OCI-LY7 (cell line): ENCODE measurements around the gene NINJ1. TPM values are rescaled to one million over a fixed set of nuclear protein-coding genes. Genes with fewer than 3 reads are reported as not detected.
A peak's percentile ranks its signal among the peaks of the same experiment; 100 is the strongest.

Experiments used
- BruUV-seq: library from RNA; stranded (reverse); fragments of 400-500 nt; replicated peaks from 2 replicates; lab custom pipeline; 2021; lab: Mats Ljungman, UMichigan
- CTCF ChIA-PET: fragments of 300-600 bp; sonication (Branson Sonifier 250); formaldehyde crosslinking; loops from one replicate; lab custom pipeline; 2022; ENCODE audit warnings: antibody characterized with exemption; ENCODE audit not compliant: unreplicated experiment; lab: Charles Lee
- POLR2A ChIA-PET: fragments of 300-600 bp; sonication (Branson Sonifier 250); formaldehyde crosslinking; loops from one replicate; lab custom pipeline; 2022; ENCODE audit warnings: antibody characterized with exemption; lab: Charles Lee
- DNase-seq: peaks from one replicate; pipeline ENCODE4 v3.0.0-alpha.2; 2015; ENCODE audit warnings: low spot score
- H2AFZ ChIP-seq: fragments of 200-600 bp; sonication (generic), shearing (Covaris generic); 2 replicates; pipeline ENCODE4 v1.6.1; 2014; ENCODE audit warnings: mild to moderate bottlenecking, antibody characterized with exemption, low read length, moderate library complexity
- H3K27ac ChIP-seq: fragments of 200-600 bp; sonication (generic); 2 replicates; pipeline ENCODE4 v1.5.1; 2014; ENCODE audit warnings: mixed run types, low read depth, mild to moderate bottlenecking, moderate library complexity, low read length, inconsistent platforms; ENCODE audit not compliant: poor library complexity, severe bottlenecking
- H3K36me3 ChIP-seq: fragments of 200-600 bp; sonication (generic); 2 replicates; pipeline ENCODE4 v1.6.1; 2014; ENCODE audit warnings: mild to moderate bottlenecking, antibody characterized with exemption, low read length, moderate library complexity, mixed read lengths; ENCODE audit not compliant: insufficient read depth
- H3K4me1 ChIP-seq: fragments of 200-600 bp; sonication (generic); 2 replicates; pipeline ENCODE4 v1.5.1; 2014; ENCODE audit warnings: mild to moderate bottlenecking, low read length; ENCODE audit not compliant: insufficient read depth, poor library complexity, severe bottlenecking
- H3K4me2 ChIP-seq: fragments of 200-600 bp; sonication (generic); 2 replicates; pipeline ENCODE4 v1.6.1; 2014; ENCODE audit warnings: mild to moderate bottlenecking, low read length
- H3K4me3 ChIP-seq: fragments of 200-600 bp; sonication (generic); 2 replicates; pipeline ENCODE4 v1.5.1; 2014; ENCODE audit warnings: mild to moderate bottlenecking, low read depth, low read length; ENCODE audit not compliant: poor library complexity, severe bottlenecking
- H3K79me2 ChIP-seq: fragments of 200-600 bp; sonication (generic); 2 replicates; pipeline ENCODE4 v1.6.1; 2016; ENCODE audit warnings: low read depth, mild to moderate bottlenecking, low read length, moderate library complexity, mixed read lengths; ENCODE audit not compliant: insufficient read depth
- H3K9me2 ChIP-seq: fragments of 200-600 bp; sonication (generic); 2 replicates; pipeline ENCODE4 v1.6.1; 2016; ENCODE audit warnings: mild to moderate bottlenecking, low read length, mixed read lengths; ENCODE audit not compliant: insufficient read depth
- H3K9me3 ChIP-seq: fragments of 200-600 bp; sonication (generic); 2 replicates; pipeline ENCODE4 v1.6.1; 2014; ENCODE audit warnings: mild to moderate bottlenecking, mixed run types, low read length, mixed read lengths
- H4K20me1 ChIP-seq: fragments of 200-600 bp; sonication (generic); 2 replicates; pipeline ENCODE4 v1.6.1; 2014; ENCODE audit warnings: mild to moderate bottlenecking, antibody characterized with exemption, low read length, moderate library complexity, mixed read lengths; ENCODE audit not compliant: insufficient read depth
- CTCF ChIP-seq: fragments of 200-600 bp; sonication (generic); conservative IDR thresholded peaks from 2 replicates; pipeline ENCODE4 v1.5.1; 2014; ENCODE audit warnings: mild to moderate bottlenecking, antibody characterized with exemption, low read length, moderate library complexity, mixed read lengths
- EZH2phosphoT487 ChIP-seq: fragments of 200-600 bp; sonication (generic); IDR thresholded peaks from 2 replicates; pipeline ENCODE4 v1.6.1; 2018; ENCODE audit warnings: low read depth, borderline replicate concordance, mild to moderate bottlenecking, mixed run types, antibody characterized with exemption, low read length, moderate library complexity, mixed read lengths
- intact Hi-C: fragments of 100-400 bp; cut with micrococcal nuclease; formaldehyde crosslinking; loops from one replicate; pipeline ENCODE4 v1.10.0; 2022; ENCODE audit not compliant: unreplicated experiment
- total RNA-seq, 2 experiments: library from RNA; depleted of rRNA in 1 of 2; stranded (reverse); fragments of >200 nt in 1 of 2; shearing (Covaris generic) in 1 of 2; gene quantifications; 2 replicates each; pipeline ENCODE4 v1.2.3, GENCODE V29; 2014 to 2022

NINJ1 gene
- total RNA-seq, 2 experiments from 2014 or later: 13.3 to 18.3 TPM

- Histone ChIP-seq H3K4me1 (peaks cover 39% of the 10 kb centered on the region), H3K4me2 (peak overlapping the region; percentile 95), H3K4me3 (peak overlapping the region; percentile 91), H3K36me3 (no peaks in the 10 kb centered on the region), H3K79me2 (no peaks in the 10 kb centered on the region), H3K9me2 (no peaks in the 10 kb centered on the region), H3K9me3 (peaks cover 5% of the 10 kb centered on the region; the same call in 1 of the 2 replicates), H3K27ac (no peak overlapping the region), H2AFZ (no peak overlapping the region), H4K20me1 (no peaks in the 10 kb centered on the region)
- POLR2A ChIA-PET: no interaction called here
- DNase-seq: no peak
- no TSS peak for BruUV-seq
- CTCF ChIA-PET: no interaction called here
- no peak for TF ChIP-seq EZH2phosphoT487
- TF ChIP-seq CTCF: no peak
- intact Hi-C loops: no loop called here
These were observed 36.4 kb downstream of the NINJ1 start for GRCh38 chr9:93097511-93098201.

- ChIA-PET POLR2A (interaction anchor here (0.9 kb wide), 1 partner anchor 8 kb away, joined by 3 read pairs; no protein-coding TSS in a partner anchor), CTCF (no interaction called here)
- 0 out of 2 replicates have a peak, but pooled peaks cover 3% of the 10 kb centered on the region for H3K9me3 ChIP-seq
- peak overlapping the region; percentile 40; the same call in 1 of the 2 replicates for H2AFZ ChIP-seq
- no TSS peak for BruUV-seq
- no peaks in the 10 kb centered on the region for H3K36me3 ChIP-seq
- TF ChIP-seq EZH2phosphoT487 (no peak), CTCF (no peak)
- peak overlapping the region; percentile 95 for H3K4me2 ChIP-seq
- H3K4me3 ChIP-seq: peak overlapping the region; percentile 91
- no peaks in the 10 kb centered on the region for H3K79me2 ChIP-seq
- H3K4me1 ChIP-seq: peaks cover 46% of the 10 kb centered on the region
- H3K9me2 ChIP-seq: no peaks in the 10 kb centered on the region
- no peak overlapping the region for H3K27ac ChIP-seq
- H4K20me1 ChIP-seq: no peaks in the 10 kb centered on the region
- intact Hi-C loops: no loop called here
- no peak for DNase-seq
These were observed 37.2 kb downstream of the NINJ1 start for GRCh38 chr9:93096811-93097382.
